Kidney (tissue), 14 donors: ENCODE measurements around the gene MOG. TPM values are rescaled to one million over a fixed set of nuclear protein-coding genes. Genes with fewer than 3 reads are reported as not detected.
"Not testable (repeated sequence)": the region's sequence is repeated elsewhere in the genome, so short reads cannot be mapped to it uniquely, and the experiment has no call there.

Experiments used
- DNase-seq, 5 donors: peaks; one replicate each; pipeline ENCODE4 v3.0.0-alpha.2; 2013 to 2020
- FAIRE-seq: peaks from 2 replicates; lab custom pipeline; 2012; peaks lifted over from hg19 to GRCh38; lab: Jason Lieb, UNC
- H3K27ac ChIP-seq, 2 donors: one replicate each; pipeline ENCODE4 v1.7.0; 2013; ENCODE audit warnings: low read depth in 2 of 2, low read length in 2 of 2, inconsistent platforms in 1 of 2
- H3K27me3 ChIP-seq: one replicate; pipeline ENCODE4 v1.7.1; 2013; ENCODE audit warnings: low read length, inconsistent platforms; ENCODE audit not compliant: control insufficient read depth, insufficient read depth
- H3K36me3 ChIP-seq, 3 donors: one replicate each; pipeline versions ENCODE4 v1.7.0 to v1.7.1; 2013; ENCODE audit warnings: low read length in 3 of 3, control low read depth in 1 of 3, inconsistent platforms in 1 of 3; ENCODE audit not compliant: insufficient read depth in 3 of 3, control insufficient read depth in 2 of 3
- H3K4me1 ChIP-seq, 3 donors: one replicate each; pipeline versions ENCODE4 v1.7.0 to v1.7.1; 2013; ENCODE audit warnings: low read length in 3 of 3, inconsistent platforms in 1 of 3, low read depth in 1 of 3; ENCODE audit not compliant: control insufficient read depth in 2 of 3, insufficient read depth in 2 of 3
- H3K4me3 ChIP-seq, 3 donors: one replicate each; pipeline versions ENCODE4 v1.7.0 to v1.8.1; 2013; ENCODE audit warnings: low read length in 3 of 3, control low read depth in 1 of 3, inconsistent platforms in 1 of 3
- H3K9ac ChIP-seq, 3 donors: one replicate each; pipeline versions ENCODE4 v1.7.0 to v1.7.1; 2013; ENCODE audit warnings: low read length in 3 of 3, control low read depth in 1 of 3, inconsistent platforms in 1 of 3
- H3K9me3 ChIP-seq, 3 donors: one replicate each; pipeline versions ENCODE4 v1.7.0 to v1.7.1; 2013; ENCODE audit warnings: low read length in 3 of 3, control low read depth in 1 of 3, inconsistent platforms in 1 of 3; ENCODE audit not compliant: control insufficient read depth in 2 of 3, insufficient read depth in 1 of 3
- intact Hi-C: fragments of 100-400 bp; cut with DNase I; formaldehyde crosslinking; loops from one replicate; pipeline ENCODE4 v1.11.1; 2022
- polyA plus RNA-seq: library from polyadenylated mRNA; stranded (reverse); fragments of 350-450 nt; fragmentation: Illumina TruSeq; extraction: RNeasy Lipid Tissue Mini Kit (QIAGEN cat#74804); gene quantifications from one replicate; pipeline ENCODE4 v1.2.3, GENCODE V29; 2014; ENCODE audit warnings: low read depth, low replicate concordance; ENCODE audit not compliant: insufficient read depth
- total RNA-seq: library from RNA; stranded (reverse); fragmentation: NEBNext Ultra II Directional; extraction: Animal tissue kit (Norgen Biotek cat#: 25700); gene quantifications from one replicate; pipeline ENCODE4 v1.2.1, GENCODE V29; 2021
- TF ChIP-seq, protein P1 (sequence below): IDR thresholded peaks from 3 replicates; pipeline ENCODE4 v1.5.1; 2012; ENCODE audit warnings: mild to moderate bottlenecking, moderate library complexity, borderline replicate concordance; ENCODE audit not compliant: insufficient read depth; ENCODE audit errors: extremely low read depth
- donor health status: control.
- donor health status: control.
- donor health status: control.
- donor health status: control.
- donor health status: control.
- donor health status: DM: yes; HTN: yes; CAD: no.
- donor health status: Normal renal cell carcinoma (clear cell type).

MOG gene
- total and polyA plus RNA-seq, 2 donors from 2014 or later: not detected

DNA sequence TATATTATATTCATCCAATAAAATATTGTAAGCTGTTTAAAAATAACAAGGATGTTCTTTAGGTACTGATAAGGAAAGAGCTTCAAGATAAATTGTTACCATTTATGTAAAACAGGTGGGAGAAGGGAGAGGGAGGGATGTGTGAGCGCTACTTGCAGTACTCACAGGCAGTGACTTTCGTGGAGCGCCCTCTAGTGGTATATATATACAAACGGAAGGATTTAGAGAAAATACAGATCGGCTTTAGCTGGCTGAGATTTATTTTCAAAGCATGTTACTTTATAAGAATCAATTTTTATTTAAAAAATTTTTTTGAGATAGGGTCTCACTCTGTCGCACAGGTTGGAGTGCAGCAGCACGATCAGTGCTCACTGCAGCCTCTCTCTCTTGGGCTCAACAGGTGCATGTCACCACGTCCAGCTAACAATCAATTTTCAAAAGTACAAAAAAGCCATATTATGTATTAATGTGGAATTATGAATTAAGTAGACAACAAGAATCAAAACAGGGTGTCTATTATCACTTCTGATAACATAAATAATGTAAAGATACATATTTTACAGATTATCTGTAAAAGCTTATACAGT, 3.3 kb upstream of the MOG start:
- Histone ChIP-seq H3K9ac (no peak overlapping the region), H3K4me1 (peaks cover 0 to 9% (median 4%) of the 10 kb centered on the region in 3 donors), H3K36me3 (no peaks in the 10 kb centered on the region), H3K27ac (no peak overlapping the region), H3K27me3 (no peaks in the 10 kb centered on the region), H3K4me3 (no peak overlapping the region), H3K9me3 (no peaks in the 10 kb centered on the region)
- DNase-seq (peak in 4 of 5 donors; percentile 25 to 79 (median 66)), FAIRE-seq (peak; percentile 72)
- TF ChIP-seq, protein P1, sequence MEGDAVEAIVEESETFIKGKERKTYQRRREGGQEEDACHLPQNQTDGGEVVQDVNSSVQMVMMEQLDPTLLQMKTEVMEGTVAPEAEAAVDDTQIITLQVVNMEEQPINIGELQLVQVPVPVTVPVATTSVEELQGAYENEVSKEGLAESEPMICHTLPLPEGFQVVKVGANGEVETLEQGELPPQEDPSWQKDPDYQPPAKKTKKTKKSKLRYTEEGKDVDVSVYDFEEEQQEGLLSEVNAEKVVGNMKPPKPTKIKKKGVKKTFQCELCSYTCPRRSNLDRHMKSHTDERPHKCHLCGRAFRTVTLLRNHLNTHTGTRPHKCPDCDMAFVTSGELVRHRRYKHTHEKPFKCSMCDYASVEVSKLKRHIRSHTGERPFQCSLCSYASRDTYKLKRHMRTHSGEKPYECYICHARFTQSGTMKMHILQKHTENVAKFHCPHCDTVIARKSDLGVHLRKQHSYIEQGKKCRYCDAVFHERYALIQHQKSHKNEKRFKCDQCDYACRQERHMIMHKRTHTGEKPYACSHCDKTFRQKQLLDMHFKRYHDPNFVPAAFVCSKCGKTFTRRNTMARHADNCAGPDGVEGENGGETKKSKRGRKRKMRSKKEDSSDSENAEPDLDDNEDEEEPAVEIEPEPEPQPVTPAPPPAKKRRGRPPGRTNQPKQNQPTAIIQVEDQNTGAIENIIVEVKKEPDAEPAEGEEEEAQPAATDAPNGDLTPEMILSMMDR: peak; percentile 62
- intact Hi-C loops: no loop called here

DNA sequence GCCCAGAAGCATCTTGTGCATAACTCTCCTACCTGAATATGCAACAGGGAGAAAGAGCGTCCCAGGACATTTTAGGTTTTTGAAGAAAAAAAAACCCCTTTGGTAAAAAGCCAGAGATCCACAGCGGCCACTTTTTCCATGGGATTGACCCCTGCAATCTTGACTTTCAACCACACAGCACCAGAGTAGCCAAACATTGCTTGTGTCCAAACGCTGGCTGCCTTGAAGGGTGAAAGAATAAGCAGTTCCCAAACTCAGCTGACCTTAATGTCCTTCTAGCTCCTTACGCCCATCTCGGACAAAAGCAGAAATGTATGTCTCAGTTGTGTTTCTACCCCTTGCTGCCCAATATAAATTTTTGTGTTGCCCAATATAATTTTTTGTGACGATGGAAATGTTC, 1.2 kb upstream of the MOG start:
- no peaks in the 10 kb centered on the region for H3K27me3 ChIP-seq
- no peak for DNase-seq
- H3K4me1 ChIP-seq: no peaks in the 10 kb centered on the region
- FAIRE-seq: no peak
- no peak overlapping the region for H3K4me3 ChIP-seq
- no peak overlapping the region for H3K27ac ChIP-seq
- no peaks in the 10 kb centered on the region for H3K9me3 ChIP-seq
- no peaks in the 10 kb centered on the region for H3K36me3 ChIP-seq
- no peak overlapping the region for H3K9ac ChIP-seq
- intact Hi-C loops: no loop called here
- TF ChIP-seq, protein P1: no peak

DNA sequence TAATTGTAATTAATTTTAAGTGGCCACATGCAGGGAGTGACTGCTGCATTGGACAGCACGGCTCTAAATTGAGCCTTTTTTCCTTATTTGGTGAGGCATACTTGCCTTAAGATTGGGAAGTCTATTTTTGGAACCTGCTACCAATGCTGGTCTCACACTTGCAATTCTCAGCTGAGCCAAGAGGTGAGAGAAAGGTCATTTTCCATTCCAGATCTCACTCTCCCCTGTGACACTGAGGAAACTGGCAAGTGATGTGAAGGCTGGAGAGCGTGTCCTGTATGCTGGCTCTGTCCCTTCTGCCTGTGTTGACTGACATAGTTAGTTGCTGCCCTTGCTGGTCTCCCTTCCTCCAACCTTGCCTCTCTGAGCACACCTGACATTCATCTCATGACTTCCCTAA, 735 bp upstream of the MOG start:
- no peak overlapping the region for H3K4me3 ChIP-seq
- H3K36me3 ChIP-seq: no peaks in the 10 kb centered on the region
- TF ChIP-seq, protein P1: no peak
- no peak overlapping the region for H3K9ac ChIP-seq
- H3K27me3 ChIP-seq: no peaks in the 10 kb centered on the region
- DNase-seq (no peak), FAIRE-seq (no peak)
- no peaks in the 10 kb centered on the region for H3K9me3 ChIP-seq
- intact Hi-C loops: no loop called here
- no peak overlapping the region for H3K27ac ChIP-seq
- no peaks in the 10 kb centered on the region for H3K4me1 ChIP-seq

DNA sequence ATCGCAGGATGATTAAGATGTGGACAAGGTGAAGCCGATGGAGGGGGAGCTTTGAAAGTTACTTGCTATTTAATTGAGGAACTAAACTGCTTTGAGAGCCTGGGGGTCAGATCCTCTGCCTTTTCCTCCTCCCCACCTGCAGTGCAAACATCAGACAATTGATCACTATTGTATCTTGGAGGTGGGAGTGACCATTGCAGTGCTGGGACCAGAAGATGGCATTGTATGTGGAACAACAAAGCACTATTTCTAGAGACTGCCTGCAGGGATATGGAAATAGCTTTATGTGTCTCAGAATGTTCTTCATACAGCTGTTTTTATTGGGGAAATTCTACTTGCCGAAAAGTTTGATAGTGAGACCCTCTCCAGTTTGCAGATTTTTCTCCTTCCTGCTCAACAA, 4.2 kb downstream of the MOG start:
- intact Hi-C loops: no loop called here
- no peak overlapping the region for H3K27ac ChIP-seq
- no peak for DNase-seq
- no peaks in the 10 kb centered on the region for H3K36me3 ChIP-seq
- H3K4me3 ChIP-seq: no peak overlapping the region
- H3K9me3 ChIP-seq: no peaks in the 10 kb centered on the region
- H3K27me3 ChIP-seq: no peaks in the 10 kb centered on the region
- TF ChIP-seq, protein P1: no peak
- H3K4me1 ChIP-seq: no peaks in the 10 kb centered on the region
- no peak overlapping the region for H3K9ac ChIP-seq
- no peak for FAIRE-seq

DNA sequence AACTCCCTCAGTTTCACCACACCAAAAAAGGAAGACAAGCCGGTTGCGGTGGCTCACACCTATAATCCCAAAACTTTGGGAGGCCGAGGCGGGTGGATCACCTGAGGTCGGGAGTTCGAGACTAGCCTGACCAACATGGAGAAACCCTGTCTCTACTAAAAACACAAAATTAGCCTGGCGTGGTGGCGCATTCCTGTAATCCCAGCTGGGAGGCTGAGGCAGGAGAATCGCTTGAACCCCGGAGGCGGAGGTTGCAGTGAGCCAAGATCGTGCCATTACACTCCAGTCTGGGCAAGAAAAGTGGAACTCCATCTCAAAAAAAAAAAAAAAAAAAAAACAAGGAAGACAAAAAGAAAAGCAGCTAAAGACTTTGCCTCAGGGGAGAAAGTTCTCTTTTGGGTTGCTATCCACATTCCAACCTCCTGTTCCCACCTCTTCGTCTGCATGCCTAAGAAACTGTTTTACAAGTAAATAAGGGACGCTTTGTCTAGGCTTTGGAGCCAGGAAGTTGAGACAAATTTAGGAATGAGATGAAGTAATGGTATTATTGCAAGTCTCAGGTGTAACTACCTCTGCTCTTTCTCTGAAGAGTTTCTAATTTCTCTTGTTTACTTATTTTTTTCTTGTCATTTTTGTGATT, 4.7 kb downstream of the MOG start:
- intact Hi-C loops, FAIRE-seq, H3K9ac ChIP-seq, H3K27ac ChIP-seq, H3K27me3 ChIP-seq, H3K36me3 ChIP-seq, H3K9me3 ChIP-seq, H3K4me1 ChIP-seq, H3K4me3 ChIP-seq: not testable (repeated sequence)
- DNase-seq: peak in 2 of 5 donors; percentile 19 to 22
